Measurements from ENCODE around the gene PLXNA2. TPM values are rescaled to one million over a fixed set of nuclear protein-coding genes. Genes with fewer than 3 reads are reported as not detected.

Gene PLXNA2
- total RNA-seq, 1 experiment from 2014 or later: 0.89 TPM

DNA sequence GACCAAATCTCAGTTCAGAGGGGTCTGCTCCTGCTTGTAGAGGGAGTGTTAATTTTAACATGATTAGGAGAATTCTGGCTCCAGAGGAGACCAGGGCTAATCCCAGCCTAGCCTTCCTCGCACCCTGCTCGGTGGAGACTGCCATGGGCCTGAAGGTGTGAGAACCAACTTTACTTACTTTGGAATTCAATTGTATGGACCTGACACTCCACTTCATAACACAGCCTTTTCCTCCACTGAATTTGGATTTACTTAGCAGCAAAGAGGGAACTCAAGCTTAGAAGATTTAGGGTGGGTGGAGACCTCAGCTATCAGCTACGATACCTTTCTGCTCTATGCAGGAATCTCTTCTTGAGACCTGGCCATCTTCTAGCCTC is 11.5 kb downstream of the PLXNA2 start (continued):
- TF ChIP-seq CBX3 (IDR thresholded peaks at IDR 0.05; ENCODE audit: low read depth): no peak

DNA sequence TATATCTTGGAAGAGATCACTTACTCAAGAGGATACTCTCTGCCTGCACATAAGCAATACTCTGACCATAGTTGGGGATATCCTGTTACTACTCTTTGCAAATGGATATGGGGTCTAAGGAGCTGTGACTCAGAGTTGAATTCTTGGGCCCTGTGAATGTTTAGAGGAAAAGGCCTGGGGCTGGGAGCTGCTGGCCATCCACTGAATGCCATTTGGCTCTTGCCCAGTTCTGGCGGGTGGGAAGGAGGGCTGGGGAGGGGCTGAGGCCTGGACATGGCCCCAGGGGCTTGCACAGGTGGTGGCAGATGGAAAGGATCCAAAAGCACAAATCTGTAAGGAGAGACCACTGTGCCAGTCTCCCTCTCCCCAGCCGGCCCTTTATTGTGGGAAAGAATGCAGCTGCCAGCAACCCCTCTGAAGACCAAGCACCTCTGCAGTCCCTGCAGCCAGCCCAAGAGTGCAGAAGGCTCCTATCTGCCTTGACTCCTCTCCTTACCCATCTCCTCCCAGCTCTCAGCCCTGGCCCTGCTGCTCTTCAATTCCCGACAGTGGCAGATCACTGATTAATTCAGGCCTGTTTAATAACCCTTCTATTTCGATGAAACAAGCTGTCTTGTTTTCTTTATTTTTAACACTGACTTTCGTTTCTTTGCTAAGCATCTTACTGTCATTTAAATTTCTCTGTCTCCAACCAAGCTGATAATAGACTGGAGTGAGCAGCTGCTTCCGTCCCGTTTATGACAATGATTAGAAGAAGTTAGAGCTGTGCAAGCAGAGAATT is 12.1 kb downstream of the PLXNA2 start:
- intact Hi-C loops (cut with micrococcal nuclease): loop anchor here (10.0 kb wide), 1 partner anchor 347 kb away; no protein-coding TSS in a partner anchor
- Histone ChIP-seq H3K4me2 (ENCODE audit: low read length) (no peak overlapping the region), H3K36me3 (ENCODE audit: control insufficient read depth in 1 of 2, insufficient read depth in 2 of 2, low read length in 2 of 2) (no peaks in the 10 kb centered on the region), H4K20me1 (ENCODE audit: insufficient read depth) (no peaks in the 10 kb centered on the region), H2AFZ (ENCODE audit: low read depth, low read length, poor library complexity, severe bottlenecking) (no peak overlapping the region), H3K4me3 (replicated peaks in 1 of 2; ENCODE audit: low read depth in 1 of 2, low read length in 2 of 2) (no peak overlapping the region), H3K27me3 (ENCODE audit: insufficient read depth, low read length) (peaks cover 25% of the 10 kb centered on the region; the same call in 1 of the 2 replicates), H3K27ac (ENCODE audit: low read depth, low read length) (no peak overlapping the region), H3K79me2 (ENCODE audit: insufficient read depth, low read length) (no peaks in the 10 kb centered on the region), H3K9me2 (ENCODE audit: insufficient read depth) (no peaks in the 10 kb centered on the region), H3K4me1 (ENCODE audit: control insufficient read depth in 1 of 2, insufficient read depth in 2 of 2, low read length in 2 of 2) (no peaks in the 10 kb centered on the region), H3K9me3 (ENCODE audit: control insufficient read depth in 1 of 2, insufficient read depth in 1 of 2, low read depth in 1 of 2, low read length in 2 of 2) (no peaks in the 10 kb centered on the region), H3K9ac (ENCODE audit: low read length) (no peak overlapping the region)
- ChIA-PET POLR2A (no interaction called here), CTCF (no interaction called here), RAD21 (ENCODE audit: low non-redundant PET in 1 of 2, low total read pairs in 2 of 2, uncharacterized antibody in 2 of 2, unreplicated experiment in 2 of 2) (no interaction called here)
- ATAC-seq (no peak), DNase-seq (ENCODE audit: low read depth, low spot score) (no peak)
- no peak for TF ChIP-seq ZFX (IDR thresholded peaks at IDR 0.05)
- TF ChIP-seq POLR2A (IDR thresholded peaks at IDR 0.05; ENCODE audit: borderline replicate concordance, extremely low read depth, insufficient read depth, insufficient read length): no peak
- TF ChIP-seq, protein P1, sequence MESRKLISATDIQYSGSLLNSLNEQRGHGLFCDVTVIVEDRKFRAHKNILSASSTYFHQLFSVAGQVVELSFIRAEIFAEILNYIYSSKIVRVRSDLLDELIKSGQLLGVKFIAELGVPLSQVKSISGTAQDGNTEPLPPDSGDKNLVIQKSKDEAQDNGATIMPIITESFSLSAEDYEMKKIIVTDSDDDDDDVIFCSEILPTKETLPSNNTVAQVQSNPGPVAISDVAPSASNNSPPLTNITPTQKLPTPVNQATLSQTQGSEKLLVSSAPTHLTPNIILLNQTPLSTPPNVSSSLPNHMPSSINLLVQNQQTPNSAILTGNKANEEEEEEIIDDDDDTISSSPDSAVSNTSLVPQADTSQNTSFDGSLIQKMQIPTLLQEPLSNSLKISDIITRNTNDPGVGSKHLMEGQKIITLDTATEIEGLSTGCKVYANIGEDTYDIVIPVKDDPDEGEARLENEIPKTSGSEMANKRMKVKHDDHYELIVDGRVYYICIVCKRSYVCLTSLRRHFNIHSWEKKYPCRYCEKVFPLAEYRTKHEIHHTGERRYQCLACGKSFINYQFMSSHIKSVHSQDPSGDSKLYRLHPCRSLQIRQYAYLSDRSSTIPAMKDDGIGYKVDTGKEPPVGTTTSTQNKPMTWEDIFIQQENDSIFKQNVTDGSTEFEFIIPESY (IDR thresholded peaks at IDR 0.05; ENCODE audit: extremely low read depth, insufficient replicate concordance, low read length): no peak
- TF ChIP-seq, protein P2, sequence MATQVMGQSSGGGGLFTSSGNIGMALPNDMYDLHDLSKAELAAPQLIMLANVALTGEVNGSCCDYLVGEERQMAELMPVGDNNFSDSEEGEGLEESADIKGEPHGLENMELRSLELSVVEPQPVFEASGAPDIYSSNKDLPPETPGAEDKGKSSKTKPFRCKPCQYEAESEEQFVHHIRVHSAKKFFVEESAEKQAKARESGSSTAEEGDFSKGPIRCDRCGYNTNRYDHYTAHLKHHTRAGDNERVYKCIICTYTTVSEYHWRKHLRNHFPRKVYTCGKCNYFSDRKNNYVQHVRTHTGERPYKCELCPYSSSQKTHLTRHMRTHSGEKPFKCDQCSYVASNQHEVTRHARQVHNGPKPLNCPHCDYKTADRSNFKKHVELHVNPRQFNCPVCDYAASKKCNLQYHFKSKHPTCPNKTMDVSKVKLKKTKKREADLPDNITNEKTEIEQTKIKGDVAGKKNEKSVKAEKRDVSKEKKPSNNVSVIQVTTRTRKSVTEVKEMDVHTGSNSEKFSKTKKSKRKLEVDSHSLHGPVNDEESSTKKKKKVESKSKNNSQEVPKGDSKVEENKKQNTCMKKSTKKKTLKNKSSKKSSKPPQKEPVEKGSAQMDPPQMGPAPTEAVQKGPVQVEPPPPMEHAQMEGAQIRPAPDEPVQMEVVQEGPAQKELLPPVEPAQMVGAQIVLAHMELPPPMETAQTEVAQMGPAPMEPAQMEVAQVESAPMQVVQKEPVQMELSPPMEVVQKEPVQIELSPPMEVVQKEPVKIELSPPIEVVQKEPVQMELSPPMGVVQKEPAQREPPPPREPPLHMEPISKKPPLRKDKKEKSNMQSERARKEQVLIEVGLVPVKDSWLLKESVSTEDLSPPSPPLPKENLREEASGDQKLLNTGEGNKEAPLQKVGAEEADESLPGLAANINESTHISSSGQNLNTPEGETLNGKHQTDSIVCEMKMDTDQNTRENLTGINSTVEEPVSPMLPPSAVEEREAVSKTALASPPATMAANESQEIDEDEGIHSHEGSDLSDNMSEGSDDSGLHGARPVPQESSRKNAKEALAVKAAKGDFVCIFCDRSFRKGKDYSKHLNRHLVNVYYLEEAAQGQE (IDR thresholded peaks at IDR 0.05; ENCODE audit: low read depth): no peak
- no peak for TF ChIP-seq SIN3A (IDR thresholded peaks at IDR 0.05; ENCODE audit: low read depth)
- TF ChIP-seq, protein P3, sequence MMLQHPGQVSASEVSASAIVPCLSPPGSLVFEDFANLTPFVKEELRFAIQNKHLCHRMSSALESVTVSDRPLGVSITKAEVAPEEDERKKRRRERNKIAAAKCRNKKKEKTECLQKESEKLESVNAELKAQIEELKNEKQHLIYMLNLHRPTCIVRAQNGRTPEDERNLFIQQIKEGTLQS (IDR thresholded peaks at IDR 0.05): no peak
- TF ChIP-seq CBX3 (IDR thresholded peaks at IDR 0.05; ENCODE audit: low read depth): no peak
- TF ChIP-seq EZH2 (IDR thresholded peaks at IDR 0.05): no peak
- TF ChIP-seq JUND (IDR thresholded peaks at IDR 0.05): no peak
- no peak for TF ChIP-seq TCF7L2 (IDR thresholded peaks at IDR 0.05; ENCODE audit: borderline replicate concordance, extremely low read depth, insufficient read depth, insufficient read length)
- TF ChIP-seq ELF1 (IDR thresholded peaks at IDR 0.05; ENCODE audit: borderline replicate concordance, low read depth): no peak
- TF ChIP-seq, protein P4, sequence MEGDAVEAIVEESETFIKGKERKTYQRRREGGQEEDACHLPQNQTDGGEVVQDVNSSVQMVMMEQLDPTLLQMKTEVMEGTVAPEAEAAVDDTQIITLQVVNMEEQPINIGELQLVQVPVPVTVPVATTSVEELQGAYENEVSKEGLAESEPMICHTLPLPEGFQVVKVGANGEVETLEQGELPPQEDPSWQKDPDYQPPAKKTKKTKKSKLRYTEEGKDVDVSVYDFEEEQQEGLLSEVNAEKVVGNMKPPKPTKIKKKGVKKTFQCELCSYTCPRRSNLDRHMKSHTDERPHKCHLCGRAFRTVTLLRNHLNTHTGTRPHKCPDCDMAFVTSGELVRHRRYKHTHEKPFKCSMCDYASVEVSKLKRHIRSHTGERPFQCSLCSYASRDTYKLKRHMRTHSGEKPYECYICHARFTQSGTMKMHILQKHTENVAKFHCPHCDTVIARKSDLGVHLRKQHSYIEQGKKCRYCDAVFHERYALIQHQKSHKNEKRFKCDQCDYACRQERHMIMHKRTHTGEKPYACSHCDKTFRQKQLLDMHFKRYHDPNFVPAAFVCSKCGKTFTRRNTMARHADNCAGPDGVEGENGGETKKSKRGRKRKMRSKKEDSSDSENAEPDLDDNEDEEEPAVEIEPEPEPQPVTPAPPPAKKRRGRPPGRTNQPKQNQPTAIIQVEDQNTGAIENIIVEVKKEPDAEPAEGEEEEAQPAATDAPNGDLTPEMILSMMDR (IDR thresholded peaks at IDR 0.05 in 2 of 3, conservative IDR thresholded peaks at IDR 0.05 in 1 of 3; ENCODE audit: borderline replicate concordance in 1 of 3, insufficient read depth in 1 of 3, low read depth in 2 of 3, low read length in 2 of 3): no peak
- TF ChIP-seq EZH2phosphoT487 (IDR thresholded peaks at IDR 0.05; ENCODE audit: borderline replicate concordance): no peak
- TF ChIP-seq CEBPB (IDR thresholded peaks at IDR 0.05; ENCODE audit: low read depth): no peak
- TF ChIP-seq ZNF274 (IDR thresholded peaks at IDR 0.05; ENCODE audit: low read depth, low read length): no peak
- BruUV-seq (replicated peaks): no TSS peak

Measured in HCT116 (cell line).